GM23338 (cell line): Measurements from ENCODE around the gene NRGN.

Experiments
- CREB1 ChIP-seq: fragments of 250-450 bp; sonication (Bioruptor Pico); IDR thresholded peaks from 2 replicates; pipeline ENCODE4 v1.5.0; 2020; ENCODE audit warnings: low read depth, mild to moderate bottlenecking, moderate library complexity
- EZH2 ChIP-seq: fragments of 200-600 bp; sonication (generic); IDR thresholded peaks from one replicate; pipeline ENCODE4 v1.8.0; 2017; ENCODE audit warnings: antibody characterized with exemption, mild to moderate bottlenecking, low read depth; ENCODE audit not compliant: unreplicated experiment
- EZH2phosphoT487 ChIP-seq: fragments of 200-600 bp; sonication (generic); IDR thresholded peaks from one replicate; pipeline ENCODE4 v1.8.1; 2018; ENCODE audit warnings: antibody characterized with exemption; ENCODE audit not compliant: unreplicated experiment
- JUNB ChIP-seq: IDR thresholded peaks from one replicate; pipeline ENCODE4 v1.6.1; 2016; ENCODE audit warnings: antibody characterized with exemption; ENCODE audit not compliant: unreplicated experiment
- POLR2AphosphoS5 ChIP-seq: IDR thresholded peaks from 2 replicates; pipeline ENCODE4 v1.6.1; 2016; ENCODE audit warnings: antibody characterized with exemption, low read depth
- ZNF114 ChIP-seq: fragments of 250-450 bp; sonication (Bioruptor Pico); IDR thresholded peaks from 2 replicates; pipeline ENCODE4 v1.5.0; 2020; ENCODE audit warnings: mild to moderate bottlenecking, moderate library complexity
- TF ChIP-seq, protein P1 (sequence below), 2 experiments: fragments of 200-600 bp in 1 of 2; sonication (generic) in 1 of 2; conservative IDR thresholded peaks; 2 replicates each; pipeline versions ENCODE4 v1.5.1 to v1.6.1; 2016 to 2017; ENCODE audit warnings: antibody characterized with exemption in 2 of 2, low read depth in 2 of 2, mild to moderate bottlenecking in 2 of 2, moderate library complexity in 1 of 2

DNA sequence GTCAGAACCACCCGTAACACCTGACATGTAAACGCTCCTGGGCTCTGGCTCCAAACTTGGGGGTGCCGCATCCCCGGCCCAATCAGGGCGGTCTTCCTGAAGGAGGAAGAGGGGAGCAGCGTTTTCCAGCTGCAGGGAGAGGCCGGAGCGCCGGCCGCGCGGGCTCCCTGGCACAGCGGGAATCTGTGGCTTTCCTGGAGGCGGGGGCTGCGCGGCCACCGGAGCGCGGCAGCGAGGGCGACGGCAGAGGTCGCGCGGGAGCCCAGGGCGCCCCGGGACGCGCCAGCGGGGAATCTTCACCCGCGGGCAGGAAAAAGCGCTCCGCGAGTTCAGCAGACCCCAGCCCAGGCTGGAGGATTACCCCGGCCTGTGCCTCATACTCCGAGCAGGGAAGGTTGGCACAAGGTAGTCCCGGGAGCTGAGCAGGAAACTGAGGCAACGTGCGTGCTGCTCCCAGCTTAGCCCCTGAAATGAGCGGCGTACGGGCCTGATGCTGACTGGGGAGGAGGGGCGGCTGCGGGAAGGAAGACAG is 22.9 kb downstream of the NRGN start:
- TF ChIP-seq, protein P1, sequence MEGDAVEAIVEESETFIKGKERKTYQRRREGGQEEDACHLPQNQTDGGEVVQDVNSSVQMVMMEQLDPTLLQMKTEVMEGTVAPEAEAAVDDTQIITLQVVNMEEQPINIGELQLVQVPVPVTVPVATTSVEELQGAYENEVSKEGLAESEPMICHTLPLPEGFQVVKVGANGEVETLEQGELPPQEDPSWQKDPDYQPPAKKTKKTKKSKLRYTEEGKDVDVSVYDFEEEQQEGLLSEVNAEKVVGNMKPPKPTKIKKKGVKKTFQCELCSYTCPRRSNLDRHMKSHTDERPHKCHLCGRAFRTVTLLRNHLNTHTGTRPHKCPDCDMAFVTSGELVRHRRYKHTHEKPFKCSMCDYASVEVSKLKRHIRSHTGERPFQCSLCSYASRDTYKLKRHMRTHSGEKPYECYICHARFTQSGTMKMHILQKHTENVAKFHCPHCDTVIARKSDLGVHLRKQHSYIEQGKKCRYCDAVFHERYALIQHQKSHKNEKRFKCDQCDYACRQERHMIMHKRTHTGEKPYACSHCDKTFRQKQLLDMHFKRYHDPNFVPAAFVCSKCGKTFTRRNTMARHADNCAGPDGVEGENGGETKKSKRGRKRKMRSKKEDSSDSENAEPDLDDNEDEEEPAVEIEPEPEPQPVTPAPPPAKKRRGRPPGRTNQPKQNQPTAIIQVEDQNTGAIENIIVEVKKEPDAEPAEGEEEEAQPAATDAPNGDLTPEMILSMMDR (conservative IDR thresholded peaks at IDR 0.05; ENCODE audit: low read depth in 2 of 2) = no peak
- no peak for TF ChIP-seq ZNF114 (CRISPR knock-in tag)
- TF ChIP-seq EZH2phosphoT487 = no peak
- TF ChIP-seq CREB1 = no peak
- TF ChIP-seq POLR2AphosphoS5 = no peak; the same call in 1 of the 2 replicates
- no peak for TF ChIP-seq JUNB
- peak; percentile 73 for TF ChIP-seq EZH2
